Vagina (tissue), 2 donors: ENCODE results near the gene BAHD1. TPM values are rescaled to one million over a fixed set of nuclear protein-coding genes. Genes with fewer than 3 reads are reported as not detected.

Experiments
- DNase-seq, 2 donors: peaks; one replicate each; pipeline ENCODE4 v3.0.0-alpha.2; 2017; ENCODE audit errors: extremely low spot score in 2 of 2
- H3K27ac ChIP-seq: fragments of 200-600 bp; sonication (generic); one replicate; pipeline ENCODE4 v1.5.1; 2019
- H3K27me3 ChIP-seq: fragments of 200-600 bp; sonication (generic); one replicate; pipeline ENCODE4 v1.5.1; 2019
- H3K36me3 ChIP-seq, 2 donors: fragments of 200-600 bp; sonication (generic); one replicate each; pipeline ENCODE4 v1.5.1; 2017 to 2019
- H3K4me1 ChIP-seq: fragments of 200-600 bp; sonication (generic); one replicate; pipeline ENCODE4 v1.5.1; 2019
- H3K4me3 ChIP-seq, 2 donors: fragments of 200-600 bp; sonication (generic); 1 replicate in 1 of 2; 2 replicates in 1 of 2; pipeline ENCODE4 v1.5.1; 2016 to 2019
- H3K9me3 ChIP-seq: fragments of 200-600 bp; sonication (generic); one replicate; pipeline ENCODE4 v1.5.1; 2019
- POLR2A ChIP-seq, 2 donors: fragments of 450-650 bp; IDR thresholded peaks; one replicate each; pipeline ENCODE4 v1.6.1; 2017; ENCODE audit warnings: antibody characterized with exemption in 2 of 2, mild to moderate bottlenecking in 2 of 2, moderate library complexity in 2 of 2
- POLR2AphosphoS5 ChIP-seq, 2 donors: sonication (generic); formaldehyde crosslinking; IDR thresholded peaks; one replicate each; pipeline ENCODE4 v1.9.0; 2017; ENCODE audit warnings: antibody characterized with exemption in 2 of 2, mild to moderate bottlenecking in 2 of 2, low read depth in 1 of 2; ENCODE audit not compliant: insufficient read depth in 1 of 2
- intact Hi-C: fragments of 100-400 bp; cut with DNase I; formaldehyde crosslinking; loops from one replicate; pipeline ENCODE4 v1.15.1; 2023
- total RNA-seq: library from RNA; depleted of rRNA; stranded (reverse); fragments of >200 nt; gene quantifications from one replicate; pipeline ENCODE4 v1.2.3, GENCODE V29; 2016
- TF ChIP-seq, protein P1 (sequence below), 3 experiments: fragments of 450-650 bp in 2 of 3; fragments of 200-600 bp in 1 of 3; sonication (generic) in 1 of 3; IDR thresholded peaks; one replicate each; pipeline ENCODE4 v1.5.1; 2017 to 2019; ENCODE audit warnings: antibody characterized with exemption in 3 of 3, mild to moderate bottlenecking in 2 of 3, moderate library complexity in 2 of 3

The BAHD1 gene
- total RNA-seq, 1 donor from 2014 or later: 9.6 TPM

DNA sequence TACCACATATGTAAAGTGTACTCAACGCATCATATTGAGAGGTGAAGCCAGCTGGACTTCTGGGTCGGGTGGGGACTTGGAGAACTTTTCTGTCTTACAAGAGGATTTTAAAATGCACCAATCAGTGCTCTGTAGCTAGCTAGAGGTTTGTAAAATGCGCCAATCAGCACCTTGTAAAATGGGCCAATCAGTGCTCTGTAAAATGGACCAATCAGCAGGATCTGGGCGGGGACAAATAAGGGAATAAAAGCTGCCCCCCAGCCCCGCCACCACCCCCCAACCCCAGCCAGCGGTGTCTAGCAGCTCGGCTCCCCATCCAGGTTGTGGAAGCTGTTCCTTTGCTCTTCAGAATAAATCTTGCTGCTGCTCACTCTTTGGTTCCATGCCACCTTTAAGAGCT lies 41.4 kb upstream of the BAHD1 start:
- intact Hi-C loops: no loop called here
- no peak for DNase-seq

DNA sequence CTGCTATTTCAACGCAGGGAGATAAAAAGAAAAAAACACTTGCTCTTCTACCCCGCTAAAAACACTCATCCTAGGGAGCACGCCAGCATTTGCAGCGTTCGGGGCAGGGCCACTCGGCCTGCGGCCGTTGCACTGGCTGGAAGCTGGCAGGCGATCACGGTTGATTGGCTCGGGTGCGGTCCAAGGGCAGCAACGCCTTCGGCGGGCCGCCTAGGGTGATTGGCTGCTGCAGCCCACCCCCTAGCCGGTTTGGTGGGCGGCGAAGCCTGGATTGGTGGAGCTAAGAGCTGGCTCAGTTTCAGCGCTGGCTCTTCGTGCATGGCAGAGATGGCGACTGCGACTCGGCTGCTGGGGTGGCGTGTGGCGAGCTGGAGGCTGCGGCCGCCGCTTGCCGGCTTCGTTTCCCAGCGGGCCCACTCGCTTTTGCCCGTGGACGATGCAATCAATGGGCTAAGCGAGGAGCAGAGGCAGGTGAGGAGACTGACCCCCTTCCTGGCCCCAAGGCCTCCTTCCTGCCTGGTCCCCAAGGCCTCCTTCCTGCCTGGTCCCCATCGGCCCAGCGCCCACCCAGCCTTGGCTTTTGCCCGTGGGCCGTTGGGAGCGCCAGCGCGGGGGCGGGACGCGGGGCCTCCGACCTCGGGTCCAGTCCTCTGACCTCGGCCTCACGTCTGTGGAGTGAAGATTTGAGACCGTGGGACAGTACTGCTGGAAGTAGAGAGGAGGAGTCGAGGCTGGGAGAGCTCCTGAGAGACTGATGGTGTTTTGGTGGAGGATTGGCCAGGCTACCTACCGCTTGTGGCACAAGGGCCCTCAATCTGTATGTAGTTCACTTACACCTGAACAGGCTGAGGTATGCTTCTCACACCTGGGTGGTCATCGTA lies 35.0 kb upstream of the BAHD1 start, which contains the start of gene IVD:
IVD (plus strand) TSS at position 295 of the 881 bp plus-strand sequence; CDS start at position 328, 33 bp downstream.
- Histone ChIP-seq H3K9me3 (no peaks in the 10 kb centered on the region), H3K36me3 (peaks cover 0 to 7% of the 10 kb centered on the region in 2 donors), H3K4me3 (peak within 1 kb of the TSS; percentile 57 to 84), H3K27me3 (no peaks in the 10 kb centered on the region), H3K27ac (peak within 1 kb of the TSS; percentile 84), H3K4me1 (peaks cover 29% of the 10 kb centered on the region)
- TF ChIP-seq, protein P1, sequence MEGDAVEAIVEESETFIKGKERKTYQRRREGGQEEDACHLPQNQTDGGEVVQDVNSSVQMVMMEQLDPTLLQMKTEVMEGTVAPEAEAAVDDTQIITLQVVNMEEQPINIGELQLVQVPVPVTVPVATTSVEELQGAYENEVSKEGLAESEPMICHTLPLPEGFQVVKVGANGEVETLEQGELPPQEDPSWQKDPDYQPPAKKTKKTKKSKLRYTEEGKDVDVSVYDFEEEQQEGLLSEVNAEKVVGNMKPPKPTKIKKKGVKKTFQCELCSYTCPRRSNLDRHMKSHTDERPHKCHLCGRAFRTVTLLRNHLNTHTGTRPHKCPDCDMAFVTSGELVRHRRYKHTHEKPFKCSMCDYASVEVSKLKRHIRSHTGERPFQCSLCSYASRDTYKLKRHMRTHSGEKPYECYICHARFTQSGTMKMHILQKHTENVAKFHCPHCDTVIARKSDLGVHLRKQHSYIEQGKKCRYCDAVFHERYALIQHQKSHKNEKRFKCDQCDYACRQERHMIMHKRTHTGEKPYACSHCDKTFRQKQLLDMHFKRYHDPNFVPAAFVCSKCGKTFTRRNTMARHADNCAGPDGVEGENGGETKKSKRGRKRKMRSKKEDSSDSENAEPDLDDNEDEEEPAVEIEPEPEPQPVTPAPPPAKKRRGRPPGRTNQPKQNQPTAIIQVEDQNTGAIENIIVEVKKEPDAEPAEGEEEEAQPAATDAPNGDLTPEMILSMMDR (IDR thresholded peaks at IDR 0.05): no peak
- TF ChIP-seq POLR2A (IDR thresholded peaks at IDR 0.05) (peak in 1 of 2 donors; percentile 34), POLR2AphosphoS5 (IDR thresholded peaks at IDR 0.05; ENCODE audit: insufficient read depth in 1 of 2, low read depth in 1 of 2) (peak; percentile 76 to 87)
- peak in 1 of 2 donors; percentile 93 for DNase-seq
- intact Hi-C loops: no loop called here

More for the DNA sequence above, 41.4 kb upstream of the BAHD1 start:
- Histone ChIP-seq H3K36me3 (no peaks in the 10 kb centered on the region), H3K4me3 (no peak overlapping the region), H3K9me3 (no peaks in the 10 kb centered on the region), H3K27ac (no peak overlapping the region), H3K4me1 (no peaks in the 10 kb centered on the region), H3K27me3 (no peaks in the 10 kb centered on the region)
- TF ChIP-seq POLR2AphosphoS5 (IDR thresholded peaks at IDR 0.05; ENCODE audit: insufficient read depth in 1 of 2, low read depth in 1 of 2): no peak
- TF ChIP-seq, protein P1 (IDR thresholded peaks at IDR 0.05): no peak
- no peak for TF ChIP-seq POLR2A (IDR thresholded peaks at IDR 0.05)

DNA sequence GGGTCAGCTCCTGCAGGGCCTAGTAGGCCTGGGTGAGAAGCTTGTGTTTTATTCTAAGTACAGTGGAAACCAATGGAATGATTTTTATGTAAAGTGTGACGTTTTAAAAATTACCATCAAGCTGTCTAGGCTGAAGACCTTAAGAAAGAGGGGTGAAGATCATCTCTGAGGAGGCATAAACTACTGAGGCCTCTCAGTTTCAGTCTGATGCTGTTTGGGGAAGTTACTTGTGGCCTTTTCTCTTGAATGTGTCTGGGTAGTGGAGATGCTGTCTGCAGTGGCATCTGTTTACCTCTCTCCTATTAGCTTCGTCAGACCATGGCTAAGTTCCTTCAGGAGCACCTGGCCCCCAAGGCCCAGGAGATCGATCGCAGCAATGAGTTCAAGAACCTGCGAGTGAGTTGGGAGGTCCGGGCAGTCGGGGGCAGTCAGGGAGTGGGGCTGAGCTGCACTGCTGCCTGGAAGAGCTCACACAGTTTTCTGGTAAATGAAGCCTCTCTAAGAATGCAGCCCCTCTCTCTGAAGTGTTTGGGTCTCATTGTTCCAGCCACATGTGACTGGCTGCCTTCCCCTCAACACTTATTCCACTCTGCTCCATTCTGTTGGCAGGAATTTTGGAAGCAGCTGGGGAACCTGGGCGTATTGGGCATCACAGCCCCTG lies 33.3 kb upstream of the BAHD1 start:
- intact Hi-C loops: no loop called here
- H3K4me3 ChIP-seq: no peak overlapping the region
- no peak overlapping the region for H3K27ac ChIP-seq
- H3K36me3 ChIP-seq: peaks cover 0 to 21% of the 10 kb centered on the region in 2 donors
- peaks cover 29% of the 10 kb centered on the region for H3K4me1 ChIP-seq
- H3K27me3 ChIP-seq: no peaks in the 10 kb centered on the region
- no peaks in the 10 kb centered on the region for H3K9me3 ChIP-seq
- TF ChIP-seq POLR2A (IDR thresholded peaks at IDR 0.05) (no peak), POLR2AphosphoS5 (IDR thresholded peaks at IDR 0.05; ENCODE audit: insufficient read depth in 1 of 2, low read depth in 1 of 2) (no peak)
- TF ChIP-seq, protein P1 (IDR thresholded peaks at IDR 0.05): no peak
- no peak for DNase-seq

DNA sequence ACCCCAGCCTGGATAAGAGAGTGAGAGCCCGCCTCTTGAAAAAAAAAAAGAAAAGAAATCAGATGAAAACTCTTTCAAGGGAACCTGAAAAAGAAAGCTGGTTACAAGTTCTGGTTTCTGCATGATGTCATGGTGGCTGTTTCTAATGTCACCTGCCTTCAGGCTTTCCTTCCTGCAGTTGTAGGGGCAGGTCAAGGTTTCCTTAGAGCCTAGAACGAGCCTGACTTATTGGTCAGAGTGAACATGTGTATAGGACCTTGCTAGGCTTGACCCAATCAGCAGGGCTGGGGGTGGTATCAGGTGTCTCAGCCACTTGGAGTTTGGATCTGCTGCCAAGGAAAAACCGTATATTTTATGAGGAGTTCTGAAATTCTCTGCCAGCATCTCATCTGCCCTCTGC lies 31.4 kb upstream of the BAHD1 start:
- H3K4me1 ChIP-seq: peaks cover 29% of the 10 kb centered on the region
- TF ChIP-seq, protein P1 (IDR thresholded peaks at IDR 0.05): no peak
- TF ChIP-seq POLR2A (IDR thresholded peaks at IDR 0.05) (no peak), POLR2AphosphoS5 (IDR thresholded peaks at IDR 0.05; ENCODE audit: insufficient read depth in 1 of 2, low read depth in 1 of 2) (no peak)

More for the DNA sequence above, 31.4 kb upstream of the BAHD1 start:
- H3K27me3 ChIP-seq: no peaks in the 10 kb centered on the region
- no peak for DNase-seq
- no peak overlapping the region for H3K27ac ChIP-seq
- intact Hi-C loops: no loop called here
- H3K4me3 ChIP-seq: no peak overlapping the region
- no peaks in the 10 kb centered on the region for H3K9me3 ChIP-seq
- H3K36me3 ChIP-seq: peaks cover 0 to 35% of the 10 kb centered on the region in 2 donors
